Peyer's patch (tissue), 4 donors: Measurements from ENCODE around the gene MEX3B.

ENCODE experiments used
- POLR2A ChIP-seq, 2 donors: fragments of 450-650 bp; IDR thresholded peaks; one replicate each; pipeline ENCODE4 v1.5.1; 2017; ENCODE audit warnings: antibody characterized with exemption in 2 of 2, mild to moderate bottlenecking in 2 of 2, moderate library complexity in 2 of 2
- TF ChIP-seq, protein P1 (sequence below), 6 experiments: fragments of 450-650 bp in 4 of 6; fragments of 200-600 bp in 2 of 6; sonication (generic) in 1 of 6; IDR thresholded peaks; one replicate each; pipeline ENCODE4 v1.5.1; 2017 to 2019; ENCODE audit warnings: antibody characterized with exemption in 6 of 6, mild to moderate bottlenecking in 3 of 6, moderate library complexity in 1 of 6

DNA sequence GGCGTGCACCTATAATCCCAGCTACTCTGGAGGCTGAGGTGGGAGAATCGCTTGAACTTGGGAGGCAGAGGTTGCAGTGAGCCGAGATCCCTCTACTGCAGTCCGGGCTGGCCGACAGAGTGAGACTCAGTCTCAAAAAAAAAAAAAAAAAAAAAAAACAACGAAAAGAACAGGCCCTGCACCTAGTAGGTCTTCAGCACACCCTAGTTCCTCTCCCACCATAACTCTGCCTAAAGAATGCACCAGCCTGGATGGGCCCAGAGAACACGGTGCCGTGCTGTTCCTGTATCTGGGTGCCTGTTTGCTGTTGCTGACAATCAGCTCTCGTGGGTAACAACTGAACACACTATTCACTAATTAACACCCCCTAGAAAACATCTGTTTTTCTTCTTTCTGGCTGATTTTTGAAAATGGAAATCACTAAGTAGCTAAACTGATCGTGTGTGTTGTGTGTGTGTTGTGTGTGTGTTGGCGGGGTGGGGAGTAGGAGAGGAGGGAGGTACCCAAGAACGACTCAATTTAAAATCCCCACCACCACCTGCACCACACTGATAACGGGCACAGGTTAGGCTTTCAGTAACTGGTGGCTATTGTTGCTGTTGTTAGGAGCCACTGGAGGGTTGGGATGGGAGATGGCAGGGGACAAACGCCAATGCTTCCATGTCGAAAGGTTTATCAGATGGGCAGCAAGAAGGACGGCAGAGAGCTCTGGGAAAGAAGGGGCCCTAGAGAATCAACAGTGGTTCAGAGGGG, 40.6 kb upstream of the MEX3B start:
- TF ChIP-seq, protein P1, sequence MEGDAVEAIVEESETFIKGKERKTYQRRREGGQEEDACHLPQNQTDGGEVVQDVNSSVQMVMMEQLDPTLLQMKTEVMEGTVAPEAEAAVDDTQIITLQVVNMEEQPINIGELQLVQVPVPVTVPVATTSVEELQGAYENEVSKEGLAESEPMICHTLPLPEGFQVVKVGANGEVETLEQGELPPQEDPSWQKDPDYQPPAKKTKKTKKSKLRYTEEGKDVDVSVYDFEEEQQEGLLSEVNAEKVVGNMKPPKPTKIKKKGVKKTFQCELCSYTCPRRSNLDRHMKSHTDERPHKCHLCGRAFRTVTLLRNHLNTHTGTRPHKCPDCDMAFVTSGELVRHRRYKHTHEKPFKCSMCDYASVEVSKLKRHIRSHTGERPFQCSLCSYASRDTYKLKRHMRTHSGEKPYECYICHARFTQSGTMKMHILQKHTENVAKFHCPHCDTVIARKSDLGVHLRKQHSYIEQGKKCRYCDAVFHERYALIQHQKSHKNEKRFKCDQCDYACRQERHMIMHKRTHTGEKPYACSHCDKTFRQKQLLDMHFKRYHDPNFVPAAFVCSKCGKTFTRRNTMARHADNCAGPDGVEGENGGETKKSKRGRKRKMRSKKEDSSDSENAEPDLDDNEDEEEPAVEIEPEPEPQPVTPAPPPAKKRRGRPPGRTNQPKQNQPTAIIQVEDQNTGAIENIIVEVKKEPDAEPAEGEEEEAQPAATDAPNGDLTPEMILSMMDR (IDR thresholded peaks at IDR 0.05), result no peak
- TF ChIP-seq POLR2A (IDR thresholded peaks at IDR 0.05), result no peak
